ENCODE measurements around the gene FAM162B.
"Not testable (repeated sequence)": the region's sequence is repeated elsewhere in the genome, so short reads cannot be mapped to it uniquely, and the experiment has no call there.

Gene FAM162B

GRCh38 chr6:116730513-116730912, 35.0 kb downstream of the FAM162B start:
- no peak for DNase-seq

- no peak for DNase-seq
These were observed 38.6 kb downstream of the FAM162B start for GRCh38 chr6:116726947-116727346.

DNA sequence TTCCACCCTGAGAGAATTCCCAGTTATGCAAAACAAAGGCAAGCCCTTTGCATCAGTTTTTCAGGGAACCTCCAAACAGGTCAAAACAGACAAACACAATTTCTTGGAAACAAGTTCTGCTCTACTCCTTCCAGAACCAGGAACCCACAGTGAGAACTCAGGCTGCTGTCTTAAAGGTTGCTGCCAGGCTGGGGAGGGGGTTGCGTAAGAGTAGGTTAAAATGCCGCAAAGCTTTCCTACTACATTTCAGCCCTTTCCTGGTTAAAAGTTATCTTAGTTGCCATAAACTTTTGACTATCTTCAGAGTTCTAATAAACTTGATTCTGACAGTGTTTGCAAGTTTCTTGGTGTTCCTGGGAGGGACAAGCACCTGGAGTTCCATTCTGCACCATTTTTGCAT, 50.8 kb downstream of the FAM162B start:
- no peak for DNase-seq

GRCh38 chr6:116714296-116714695, 51.2 kb downstream of the FAM162B start:
- DNase-seq = no peak

DNA sequence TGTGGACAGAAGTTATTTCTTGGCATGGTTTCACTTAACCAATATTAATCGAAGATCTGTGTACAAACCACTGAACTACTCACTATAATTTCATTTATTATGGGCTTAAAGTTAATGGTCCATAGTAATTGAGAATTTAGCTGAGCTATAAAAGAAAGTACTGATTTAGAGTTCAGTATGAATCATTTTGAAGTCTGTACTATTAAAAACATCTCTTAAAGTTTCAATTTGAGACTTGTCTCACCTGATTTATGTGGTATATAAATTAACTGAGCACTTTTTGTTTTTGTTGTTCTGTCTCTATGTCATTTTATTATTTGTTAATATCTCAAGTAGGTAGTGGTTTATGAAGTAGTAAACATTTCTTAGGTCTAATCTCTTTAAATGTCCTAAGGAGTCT, 59.6 kb downstream of the FAM162B start:
- DNase-seq = no peak

- DNase-seq = not testable (repeated sequence)
These were observed 61.6 kb downstream of the FAM162B start for GRCh38 chr6:116703888-116704287.
